ENCODE measurements around the gene CCDC28A. TPM values are rescaled to one million over a fixed set of nuclear protein-coding genes. Genes with fewer than 3 reads are reported as not detected.

Gene CCDC28A
- 23.8 and 24.3 TPM in 2 replicates for total RNA-seq (2014; rRNA removed; shearing (Covaris generic))

DNA sequence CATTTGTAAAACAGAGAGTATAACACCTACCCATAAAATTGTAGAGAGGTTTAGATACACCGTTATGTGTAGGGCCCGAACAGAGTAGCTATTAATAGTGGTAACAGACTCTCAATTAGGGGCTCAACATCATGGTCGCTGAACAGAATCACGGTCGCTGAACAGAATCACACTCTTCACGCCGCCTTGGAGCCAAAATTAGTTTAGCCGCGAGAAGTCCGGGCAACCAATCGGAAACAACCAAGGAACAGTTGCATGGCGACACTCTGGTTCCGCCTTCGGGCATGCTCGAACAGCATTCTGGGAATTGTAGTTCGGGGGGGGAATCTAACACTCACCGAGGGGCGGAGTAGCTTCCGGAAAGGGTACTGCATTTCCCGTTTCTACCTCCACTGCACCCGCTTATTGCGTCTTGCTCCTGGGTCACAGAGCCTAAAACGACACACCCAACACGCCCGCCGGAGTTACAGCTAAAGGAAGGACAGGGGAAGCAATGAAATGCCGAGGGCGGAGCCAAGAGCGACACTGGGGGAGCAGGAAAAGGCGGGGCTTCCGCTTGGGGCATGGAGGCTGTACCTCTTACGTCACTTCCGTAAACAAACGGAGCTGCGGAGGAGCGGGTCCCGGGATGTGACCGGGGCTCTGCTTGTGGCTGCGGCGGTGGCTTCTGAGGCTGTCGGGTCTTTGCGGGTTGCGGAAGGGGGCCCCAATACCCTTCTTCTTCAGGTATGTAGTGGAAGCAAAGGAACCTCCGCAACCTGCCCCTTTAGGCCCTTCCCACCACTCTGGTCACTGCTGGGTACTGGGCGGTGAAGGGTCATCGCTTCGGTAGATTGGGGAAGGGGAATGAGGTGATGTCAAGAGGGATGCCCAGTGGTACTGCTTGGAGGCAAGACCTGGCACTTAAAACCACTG lies at the start of gene CCDC28A:
Gene CCDC28A, plus strand, starts transcription at position 593 of the 915 bp plus-strand sequence. CDS start 2,352 bp downstream, outside the sequence.

DNA sequence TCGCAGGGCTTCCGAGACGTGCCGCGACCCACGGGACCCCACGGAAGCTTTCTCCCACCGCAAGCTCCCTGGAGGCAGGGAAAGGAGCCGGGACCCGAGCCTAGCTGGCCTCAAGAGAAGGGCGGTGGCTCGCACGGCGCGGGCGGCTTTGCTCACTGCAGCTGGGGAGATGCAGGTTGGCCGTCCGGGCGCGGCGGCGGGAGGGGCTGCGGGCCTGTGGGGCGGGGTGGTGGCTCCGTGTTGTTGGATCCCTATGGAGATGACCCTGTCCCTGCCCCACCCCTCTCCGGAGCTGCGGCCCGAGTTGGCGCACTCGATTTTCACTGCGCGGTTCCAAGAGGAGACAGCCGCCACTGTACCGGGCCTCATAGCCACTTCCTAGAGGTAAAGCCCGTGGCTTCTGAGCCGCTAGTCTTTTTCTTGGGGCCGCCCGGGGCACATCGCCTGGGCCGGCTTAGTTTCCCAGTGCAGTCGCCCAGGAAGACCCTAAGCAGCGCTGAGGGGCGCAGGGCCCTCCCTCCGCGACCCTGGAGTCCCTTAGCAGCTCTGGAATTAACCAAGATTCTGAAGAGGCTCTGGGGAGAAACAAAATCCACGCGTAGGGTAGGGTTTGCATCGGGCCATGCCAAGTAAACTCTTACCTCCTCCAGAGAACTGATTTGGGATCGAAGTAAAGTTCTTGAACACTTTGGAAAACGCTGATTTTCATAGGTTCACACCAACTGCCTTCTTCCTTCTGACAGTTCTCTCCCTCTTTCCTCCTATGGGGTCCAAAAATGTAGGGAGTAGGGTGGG lies 22.4 kb downstream of the CCDC28A start, which contains the start of gene ECT2L:
Gene ECT2L, plus strand, starts transcription at position 279 of the 795 bp plus-strand sequence. CDS start 17,188 bp downstream, outside the sequence.

Other genes with a start within 250 kb of the CCDC28A start
- gene ECT2L, start 22.3 kb downstream of the CCDC28A start, total RNA-seq (2014; rRNA removed; shearing (Covaris generic)), result not detected in 2 replicates
- 17.4 and 21.7 TPM in 2 replicates for gene REPS1, start 214.5 kb downstream of the CCDC28A start, total RNA-seq (2014; rRNA removed; shearing (Covaris generic))

Measured in A375 (cell line).